Neural progenitor cell (in vitro differentiated cells): ENCODE results near the gene UNC93B1. TPM values are rescaled to one million over a fixed set of nuclear protein-coding genes. Genes with fewer than 3 reads are reported as not detected.

Experiments used
- DNase-seq: peaks from one replicate; pipeline ENCODE4 v3.0.0-alpha.2; 2016; ENCODE audit warnings: low spot score
- H2AFZ ChIP-seq: fragments of 200-600 bp; sonication (generic); replicated peaks from 2 replicates; pipeline ENCODE4 v1.6.1; 2016; ENCODE audit warnings: antibody characterized with exemption
- H3F3A ChIP-seq: fragments of 200-600 bp; sonication (generic); 2 replicates; pipeline ENCODE4 v1.6.1; 2016; ENCODE audit warnings: antibody characterized with exemption, low read depth
- H3K27ac ChIP-seq: fragments of 200-600 bp; sonication (generic); 2 replicates; pipeline ENCODE4 v1.5.1; 2016; ENCODE audit warnings: mild to moderate bottlenecking
- H3K27me3 ChIP-seq: fragments of 200-600 bp; sonication (generic); 2 replicates; pipeline ENCODE4 v1.6.1; 2016; ENCODE audit warnings: mild to moderate bottlenecking, moderate library complexity
- H3K36me3 ChIP-seq: fragments of 200-600 bp; sonication (generic); 2 replicates; pipeline ENCODE4 v1.5.1; 2016
- H3K4me1 ChIP-seq: fragments of 200-600 bp; sonication (generic); 2 replicates; pipeline ENCODE4 v1.6.1; 2016; ENCODE audit warnings: mixed run types
- H3K4me2 ChIP-seq: fragments of 200-600 bp; sonication (generic); 2 replicates; pipeline ENCODE4 v1.6.1; 2016
- H3K4me3 ChIP-seq: fragments of 200-600 bp; sonication (generic); 2 replicates; pipeline ENCODE4 v1.5.1; 2016
- H3K79me2 ChIP-seq: fragments of 200-600 bp; sonication (generic); 2 replicates; pipeline ENCODE4 v1.6.1; 2016; ENCODE audit warnings: low read depth
- H3K9ac ChIP-seq: fragments of 200-600 bp; sonication (generic); 2 replicates; pipeline ENCODE4 v1.6.1; 2016
- H3K9me3 ChIP-seq: fragments of 200-600 bp; sonication (generic); 2 replicates; pipeline ENCODE4 v1.5.1; 2016; ENCODE audit warnings: low read depth
- H4K20me1 ChIP-seq: fragments of 200-600 bp; sonication (generic); 2 replicates; pipeline ENCODE4 v1.6.1; 2016; ENCODE audit warnings: low read depth
- H3K27ac Mint-ChIP-seq: 3 replicates; pipeline ENCODE4 v1.8.0; 2021; ENCODE audit warnings: mixed read lengths
- H3K27me3 Mint-ChIP-seq: 2 replicates; pipeline ENCODE4 v1.8.0; 2022; ENCODE audit warnings: low read depth, mild to moderate bottlenecking, inconsistent platforms, moderate library complexity, mixed read lengths; ENCODE audit not compliant: insufficient read depth
- H3K36me3 Mint-ChIP-seq: 3 replicates; pipeline ENCODE4 v1.8.0; 2021; ENCODE audit warnings: mixed read lengths
- H3K4me1 Mint-ChIP-seq: 3 replicates; pipeline ENCODE4 v1.8.0; 2021; ENCODE audit warnings: mixed read lengths
- H3K4me3 Mint-ChIP-seq: 3 replicates; pipeline ENCODE4 v1.8.0; 2021; ENCODE audit warnings: mild to moderate bottlenecking, moderate library complexity, mixed read lengths
- H3K9me3 Mint-ChIP-seq: 3 replicates; pipeline ENCODE4 v1.8.0; 2020; ENCODE audit warnings: mixed read lengths
- CTCF ChIP-seq: fragments of 200-600 bp; sonication (generic); IDR thresholded peaks from 2 replicates; pipeline ENCODE4 v1.5.1; 2017; ENCODE audit warnings: antibody characterized with exemption, mild to moderate bottlenecking
- EZH2 ChIP-seq: fragments of 200-600 bp; sonication (generic); IDR thresholded peaks from 2 replicates; pipeline ENCODE4 v1.6.1; 2017; ENCODE audit warnings: antibody characterized with exemption, mild to moderate bottlenecking, moderate library complexity
- EZH2phosphoT487 ChIP-seq: fragments of 200-600 bp; sonication (generic); IDR thresholded peaks from 2 replicates; pipeline ENCODE4 v1.6.1; 2017; ENCODE audit warnings: antibody characterized with exemption
- total RNA-seq: library from RNA; depleted of rRNA; stranded (reverse); fragments of >200 nt; gene quantifications from 2 replicates; pipeline ENCODE4 v1.2.3, GENCODE V29; 2015; ENCODE audit warnings: low replicate concordance

The UNC93B1 gene
- total RNA-seq, 1 donor from 2014 or later: 8.8 TPM

- H3K27ac Mint-ChIP-seq: no peak overlapping the region
- no peak for DNase-seq
- Histone ChIP-seq H3K9ac (no peak overlapping the region), H3K4me2 (no peak overlapping the region), H4K20me1 (no peaks in the 10 kb centered on the region), H3K36me3 (no peaks in the 10 kb centered on the region), H3K4me1 (peaks cover 16% of the 10 kb centered on the region), H3K4me3 (no peak overlapping the region), H3K79me2 (no peaks in the 10 kb centered on the region), H3K27ac (no peak overlapping the region), H3K27me3 (no peaks in the 10 kb centered on the region), H3K9me3 (no peaks in the 10 kb centered on the region), H2AFZ (no peak overlapping the region), H3F3A (peaks cover 19% of the 10 kb centered on the region)
- no peaks in the 10 kb centered on the region for H3K36me3 Mint-ChIP-seq
- H3K27me3 Mint-ChIP-seq: peaks cover 8% of the 10 kb centered on the region
- H3K4me1 Mint-ChIP-seq: peaks cover 9% of the 10 kb centered on the region
- TF ChIP-seq CTCF (no peak), EZH2 (no peak), EZH2phosphoT487 (no peak)
- no peak overlapping the region for H3K4me3 Mint-ChIP-seq
- H3K9me3 Mint-ChIP-seq: no peaks in the 10 kb centered on the region
Measured at GRCh38 chr11:68042219-68043028, 38.5 kb upstream of the UNC93B1 start.

GRCh38 chr11:68041617-68042218 is 37.8 kb upstream of the UNC93B1 start:
- H3K4me3 ChIP-seq: no peak overlapping the region
- Mint-ChIP-seq H3K27me3 (peaks cover 6% of the 10 kb centered on the region), H3K36me3 (no peaks in the 10 kb centered on the region), H3K4me1 (peaks cover 9% of the 10 kb centered on the region), H3K4me3 (no peak overlapping the region), H3K27ac (peak overlapping the region; percentile 86), H3K9me3 (no peaks in the 10 kb centered on the region)
- H3K4me2 ChIP-seq: no peak overlapping the region
- H3K27ac ChIP-seq: no peak overlapping the region
- no peak overlapping the region for H2AFZ ChIP-seq
- peaks cover 23% of the 10 kb centered on the region for H3F3A ChIP-seq
- no peaks in the 10 kb centered on the region for H3K79me2 ChIP-seq
- no peak for DNase-seq
- no peaks in the 10 kb centered on the region for H3K9me3 ChIP-seq
- no peaks in the 10 kb centered on the region for H3K27me3 ChIP-seq
- TF ChIP-seq EZH2phosphoT487 (no peak), EZH2 (no peak), CTCF (no peak)
- H3K36me3 ChIP-seq: no peaks in the 10 kb centered on the region
- H3K4me1 ChIP-seq: peaks cover 16% of the 10 kb centered on the region
- H4K20me1 ChIP-seq: no peaks in the 10 kb centered on the region
- H3K9ac ChIP-seq: no peak overlapping the region

GRCh38 chr11:68040957-68041591 is 37.2 kb upstream of the UNC93B1 start:
- Histone ChIP-seq H3K27ac (no peak overlapping the region), H3K27me3 (no peaks in the 10 kb centered on the region), H3K4me2 (no peak overlapping the region), H2AFZ (no peak overlapping the region), H3F3A (peaks cover 23% of the 10 kb centered on the region), H4K20me1 (no peaks in the 10 kb centered on the region), H3K9me3 (no peaks in the 10 kb centered on the region), H3K4me1 (peaks cover 16% of the 10 kb centered on the region), H3K9ac (no peak overlapping the region), H3K36me3 (no peaks in the 10 kb centered on the region), H3K4me3 (no peak overlapping the region), H3K79me2 (no peaks in the 10 kb centered on the region)
- no peak for DNase-seq
- no peaks in the 10 kb centered on the region for H3K9me3 Mint-ChIP-seq
- no peaks in the 10 kb centered on the region for H3K36me3 Mint-ChIP-seq
- no peak overlapping the region for H3K27ac Mint-ChIP-seq
- H3K4me1 Mint-ChIP-seq: peaks cover 9% of the 10 kb centered on the region
- H3K4me3 Mint-ChIP-seq: no peak overlapping the region
- peaks cover 6% of the 10 kb centered on the region for H3K27me3 Mint-ChIP-seq
- TF ChIP-seq CTCF (no peak), EZH2 (no peak), EZH2phosphoT487 (no peak)
